Measurements from ENCODE around the gene ARHGEF4.

ARHGEF4 gene

GRCh38 chr2:130869441-130870160 lies 32.9 kb downstream of the ARHGEF4 start:
- no peak overlapping the region for H3K4me3 ChIP-seq (ENCODE audit: low read depth, low read length)
- no peak for DNase-seq (ENCODE audit: low read depth)
- TF ChIP-seq CTCF (IDR thresholded peaks at IDR 0.05; ENCODE audit: insufficient read depth, low read depth, low read length, missing control alignments): no peak

- TF ChIP-seq CTCF (IDR thresholded peaks at IDR 0.05; ENCODE audit: insufficient read depth, low read depth, low read length, missing control alignments): no peak
- H3K4me3 ChIP-seq (ENCODE audit: low read depth, low read length): no peak overlapping the region
- no peak for DNase-seq (ENCODE audit: low read depth)
Measured at GRCh38 chr2:130870161-130870485, 33.4 kb downstream of the ARHGEF4 start.

- no peak overlapping the region for H3K4me3 ChIP-seq (ENCODE audit: low read depth, low read length)
- no peak for TF ChIP-seq CTCF (IDR thresholded peaks at IDR 0.05; ENCODE audit: insufficient read depth, low read depth, low read length, missing control alignments)
- DNase-seq (ENCODE audit: low read depth): no peak
Measured at GRCh38 chr2:130870779-130871178, 34.1 kb downstream of the ARHGEF4 start.

GRCh38 chr2:130871843-130872740 lies 35.4 kb downstream of the ARHGEF4 start:
- TF ChIP-seq CTCF (IDR thresholded peaks at IDR 0.05; ENCODE audit: insufficient read depth, low read depth, low read length, missing control alignments): no peak
- H3K4me3 ChIP-seq (ENCODE audit: low read depth, low read length): no peak overlapping the region
- DNase-seq (ENCODE audit: low read depth): no peak

GRCh38 chr2:130872741-130873125 lies 36.0 kb downstream of the ARHGEF4 start:
- no peak for TF ChIP-seq CTCF (IDR thresholded peaks at IDR 0.05; ENCODE audit: insufficient read depth, low read depth, low read length, missing control alignments)
- no peak for DNase-seq (ENCODE audit: low read depth)

GRCh38 chr2:130873700-130874346 lies 37.1 kb downstream of the ARHGEF4 start:
- H3K4me3 ChIP-seq (ENCODE audit: low read depth, low read length): no peak overlapping the region
- peak; percentile 70 for DNase-seq (ENCODE audit: low read depth)
- peak; percentile 76 for TF ChIP-seq CTCF (IDR thresholded peaks at IDR 0.05; ENCODE audit: insufficient read depth, low read depth, low read length, missing control alignments)

More at GRCh38 chr2:130872741-130873125, 36.0 kb downstream of the ARHGEF4 start:
- no peak overlapping the region for H3K4me3 ChIP-seq (ENCODE audit: low read depth, low read length)
